Left colon (tissue), 2 donors: ENCODE results near the gene DCUN1D4. TPM values are rescaled to one million over a fixed set of nuclear protein-coding genes. Genes with fewer than 3 reads are reported as not detected.
"Not testable (repeated sequence)": the region's sequence is repeated elsewhere in the genome, so short reads cannot be mapped to it uniquely, and the experiment has no call there.

Source experiments
- ATAC-seq: fragments of 200-7000 bp; cut with Tn5 transposase; one replicate; pipeline ENCODE4 v1.9.1; 2020; ENCODE audit warnings: mild to moderate bottlenecking, moderate library complexity
- DNase-seq, 2 donors: peaks; one replicate each; pipeline ENCODE4 v3.0.0-alpha.2; 2020
- intact Hi-C, 2 donors: fragments of 100-400 bp; cut with DNase I in 1 of 2; cut with micrococcal nuclease in 1 of 2; formaldehyde crosslinking; loops; one replicate each; pipeline versions ENCODE4 v1.11.2 to v1.14.0; 2022; cut with DNase I, micrococcal nuclease
- total RNA-seq, 2 donors: library from RNA; stranded (reverse); fragmentation: NEBNext Ultra II Directional; extraction: Animal tissue kit (Norgen Biotek cat#: 25700); gene quantifications; one replicate each; pipeline ENCODE4 v1.2.1, GENCODE V29; 2021
- donor health status: DM: no; HTN: no; CAD: no.
- donor health status: DM: yes; HTN: yes; CAD: no.

Gene DCUN1D4
- total RNA-seq, 2 donors from 2014 or later = 29.7 to 37.5 TPM

- ATAC-seq (no peak), DNase-seq (no peak)
- intact Hi-C loops = no loop called here
Measured at GRCh38 chr4:51932261-51932660, 89.3 kb downstream of the DCUN1D4 start.

DNA sequence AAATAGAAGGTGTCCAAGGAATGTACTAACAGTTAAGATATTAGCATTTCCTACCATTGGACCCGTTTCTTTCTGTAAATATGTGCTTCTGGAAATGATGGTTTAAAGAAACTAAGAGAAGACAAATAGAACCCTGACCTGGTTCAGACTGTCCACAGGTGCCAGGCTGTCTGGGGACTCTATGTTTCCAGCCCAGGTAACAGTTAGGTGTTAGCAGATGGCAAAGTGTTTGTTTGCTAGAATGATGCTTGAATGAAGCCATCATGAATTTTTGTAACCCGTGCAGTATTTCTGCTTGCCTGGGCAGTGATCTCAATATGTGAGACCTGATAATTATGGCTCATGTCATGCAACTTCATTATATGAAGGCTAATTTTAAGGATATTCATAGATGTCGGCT lies 89.7 kb downstream of the DCUN1D4 start:
- ATAC-seq = no peak
- intact Hi-C loops = no loop called here
- no peak for DNase-seq

- ATAC-seq, DNase-seq, intact Hi-C loops: not testable (repeated sequence)
Measured at GRCh38 chr4:51940460-51940859, 97.5 kb downstream of the DCUN1D4 start.

DNA sequence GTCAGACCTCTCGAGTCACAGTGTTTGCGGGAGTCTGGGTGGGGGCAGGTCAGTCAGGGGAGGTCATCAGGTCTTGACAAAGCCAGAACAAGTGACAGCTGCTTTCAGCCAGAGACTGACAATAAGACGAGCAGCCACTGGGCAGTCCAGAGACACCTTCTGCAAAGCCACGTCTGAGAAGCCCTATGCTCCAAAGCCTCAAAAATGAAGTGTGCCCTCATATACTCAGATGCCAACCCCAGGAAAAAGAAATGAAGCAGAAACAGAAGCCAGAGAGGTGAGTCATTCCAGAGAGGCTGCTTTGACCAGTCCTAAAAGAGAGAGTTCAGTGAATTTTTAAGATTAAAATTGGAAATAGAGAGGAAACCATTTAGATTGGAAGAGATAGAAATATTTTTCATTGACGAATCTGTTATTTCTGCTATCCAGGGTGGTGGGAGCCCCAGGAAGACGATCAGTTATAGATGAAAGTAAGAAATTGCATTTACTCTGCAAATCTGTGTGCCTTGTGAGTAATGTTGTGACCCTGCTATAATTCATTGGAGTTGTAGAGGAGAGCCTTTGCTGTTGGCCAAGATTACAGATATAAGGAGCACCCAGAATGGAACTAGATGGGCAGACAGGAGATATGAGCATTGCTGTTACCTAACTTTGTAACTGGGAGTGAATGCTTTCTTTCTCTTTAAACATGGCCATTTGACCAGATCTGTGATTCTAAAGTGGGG lies 99.3 kb downstream of the DCUN1D4 start:
- intact Hi-C loops = no loop called here
- no peak for ATAC-seq
- DNase-seq = no peak

GRCh38 chr4:51942833-51943215 lies 99.9 kb downstream of the DCUN1D4 start:
- no peak for ATAC-seq
- no peak for DNase-seq
- intact Hi-C loops = no loop called here

DNA sequence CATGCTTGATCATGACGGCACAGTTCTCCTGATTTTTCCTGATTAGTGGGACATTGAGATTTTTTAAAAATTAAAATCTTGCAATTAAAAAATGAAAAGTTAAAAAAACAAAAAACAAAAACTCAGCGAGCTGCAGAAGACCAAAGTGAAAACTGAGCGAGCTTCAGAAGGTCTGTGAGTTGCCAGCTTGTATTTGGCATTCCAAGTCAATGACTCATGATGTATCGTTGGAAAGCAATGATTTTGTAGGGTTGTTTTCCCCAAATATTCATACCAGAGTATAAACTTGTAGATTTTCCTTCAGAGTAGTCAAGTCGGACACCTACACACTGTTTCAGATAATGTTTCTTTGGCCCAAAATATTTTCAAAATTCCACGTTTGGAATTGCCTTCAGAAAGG lies 100.3 kb downstream of the DCUN1D4 start:
- intact Hi-C loops = no loop called here
- no peak for DNase-seq
- ATAC-seq = no peak

DNA sequence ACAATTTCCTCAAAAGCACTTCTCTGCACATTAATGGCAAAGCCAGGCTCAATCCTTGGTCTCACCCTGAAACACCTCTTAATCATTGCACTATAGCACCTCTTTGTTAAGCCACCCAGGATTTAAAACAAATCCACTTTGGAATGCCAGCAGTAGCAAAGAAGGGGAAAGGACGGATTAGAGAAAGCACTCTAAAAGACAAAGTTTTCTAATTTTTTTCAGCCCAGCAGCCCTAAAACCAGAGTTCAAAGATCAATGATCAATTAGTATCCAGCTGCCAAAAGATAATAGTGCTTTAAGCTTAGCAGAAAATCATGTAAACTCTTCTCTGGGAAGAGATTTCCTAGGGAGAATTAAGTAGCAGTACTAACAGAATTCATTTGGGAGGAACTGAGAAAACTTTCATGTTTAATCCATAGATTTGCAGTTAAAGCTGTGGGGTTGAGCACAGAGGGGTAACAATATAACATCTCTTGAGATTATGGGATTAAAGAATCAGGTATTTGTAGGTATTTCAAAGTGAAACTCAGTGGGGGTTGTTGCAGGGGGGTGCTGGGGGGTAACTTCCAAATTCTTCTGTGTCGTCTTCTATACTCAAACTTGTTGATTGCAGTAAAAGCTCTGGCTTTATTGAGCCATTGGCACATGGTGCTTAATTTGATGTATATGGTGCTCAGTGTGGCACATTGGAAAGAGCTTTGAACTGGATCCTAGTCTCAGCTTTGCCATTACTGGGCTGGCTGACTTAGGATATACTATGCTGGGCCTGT lies 115.4 kb downstream of the DCUN1D4 start:
- DNase-seq = no peak
- intact Hi-C loops = no loop called here
- ATAC-seq = no peak

DNA sequence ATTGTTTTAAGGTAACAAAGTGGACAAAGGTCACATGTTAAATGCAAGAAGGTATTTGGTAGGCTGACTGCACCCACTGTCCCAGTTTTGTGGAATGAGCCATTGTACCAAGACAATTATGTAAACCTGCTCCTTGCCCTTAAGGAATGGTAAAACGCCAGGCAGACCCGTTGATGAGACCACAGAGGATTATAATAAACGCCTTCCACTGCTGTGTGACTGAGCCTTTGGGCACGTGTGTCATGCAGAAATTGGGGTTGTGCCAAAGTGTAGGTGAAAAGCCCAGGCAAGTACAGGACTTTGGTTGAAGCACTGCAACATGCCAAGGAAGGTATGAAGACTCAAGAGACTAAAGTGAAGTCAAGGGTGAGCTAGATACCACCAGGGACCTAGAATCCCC lies 117.5 kb downstream of the DCUN1D4 start:
- DNase-seq = no peak
- ATAC-seq = peak; percentile 55
- intact Hi-C loops = no loop called here

GRCh38 chr4:51963841-51964517 lies 121.0 kb downstream of the DCUN1D4 start:
- ATAC-seq (peak; percentile 82), DNase-seq (no peak)
- intact Hi-C loops = no loop called here

DNA sequence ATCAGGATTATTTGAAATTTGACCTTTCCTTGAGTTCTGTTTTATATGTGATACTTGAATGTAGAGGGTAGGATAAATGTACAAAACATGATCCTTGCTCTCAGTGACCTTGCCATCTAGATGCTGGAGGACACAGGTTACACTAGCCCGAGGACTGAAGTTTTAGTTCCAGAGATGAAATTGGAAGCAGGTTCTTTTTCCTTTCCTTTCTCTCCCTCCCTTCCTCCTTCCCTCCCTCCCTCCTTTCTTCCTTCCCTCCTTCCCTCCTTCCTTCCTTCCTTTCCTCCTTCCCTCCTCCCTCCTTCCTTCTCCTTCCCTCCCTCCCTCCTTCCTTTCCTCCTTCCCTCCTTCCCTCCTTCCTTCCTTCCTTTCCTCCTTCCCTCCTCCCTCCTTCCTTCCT lies 122.9 kb downstream of the DCUN1D4 start:
- intact Hi-C loops = no loop called here
- DNase-seq (no peak), ATAC-seq (no peak)

Other genes with a start within 250 kb of the DCUN1D4 start
- 10 to 100 TPM; 10.2 to 16.1 TPM for gene LRRC66, start 177.2 kb downstream of the DCUN1D4 start, total RNA-seq
- 10 to 100 TPM; 19.2 to 32.4 TPM for gene SGCB, start 195.1 kb downstream of the DCUN1D4 start, total RNA-seq
- gene SPATA18, start 208.2 kb downstream of the DCUN1D4 start, total RNA-seq = 10 to 100 TPM; 10.7 to 11.0 TPM